Duodenal mucosa (tissue), 2 donors: ENCODE results near the gene DOCK3.
"Not testable (repeated sequence)": the region's sequence is repeated elsewhere in the genome, so short reads cannot be mapped to it uniquely, and the experiment has no call there.

Experiments used
- H3K27ac ChIP-seq: one replicate; pipeline ENCODE4 v1.7.0; 2013; ENCODE audit warnings: low read depth, low read length
- H3K27me3 ChIP-seq, 2 donors: one replicate each; pipeline ENCODE4 v1.7.0; 2013; ENCODE audit warnings: low read length in 2 of 2, control low read depth in 1 of 2; ENCODE audit not compliant: insufficient read depth in 2 of 2, control insufficient read depth in 1 of 2
- H3K36me3 ChIP-seq, 2 donors: one replicate each; pipeline ENCODE4 v1.7.0; 2013; ENCODE audit warnings: low read length in 2 of 2, control low read depth in 1 of 2; ENCODE audit not compliant: insufficient read depth in 2 of 2, control insufficient read depth in 1 of 2
- H3K4me1 ChIP-seq, 2 donors: one replicate each; pipeline ENCODE4 v1.7.0; 2013; ENCODE audit warnings: low read length in 2 of 2, control low read depth in 1 of 2; ENCODE audit not compliant: insufficient read depth in 2 of 2, control insufficient read depth in 1 of 2
- H3K4me3 ChIP-seq, 2 donors: one replicate each; pipeline ENCODE4 v1.7.0; 2013; ENCODE audit warnings: low read length in 2 of 2, low read depth in 1 of 2
- H3K9ac ChIP-seq, 2 donors: one replicate each; pipeline ENCODE4 v1.7.0; 2013; ENCODE audit warnings: low read length in 2 of 2, low read depth in 1 of 2
- H3K9me3 ChIP-seq, 2 donors: one replicate each; pipeline ENCODE4 v1.7.0; 2013; ENCODE audit warnings: low read length in 2 of 2, control low read depth in 1 of 2; ENCODE audit not compliant: control insufficient read depth in 1 of 2

DOCK3 gene

GRCh38 chr3:50657816-50658215 is 16.9 kb upstream of the DOCK3 start:
- H3K27ac ChIP-seq = no peak overlapping the region
- H3K4me1 ChIP-seq = no peaks in the 10 kb centered on the region
- no peaks in the 10 kb centered on the region for H3K36me3 ChIP-seq
- no peaks in the 10 kb centered on the region for H3K9me3 ChIP-seq
- no peaks in the 10 kb centered on the region for H3K27me3 ChIP-seq
- no peak overlapping the region for H3K4me3 ChIP-seq
- no peak overlapping the region for H3K9ac ChIP-seq

- Histone ChIP-seq H3K9ac (no peak overlapping the region), H3K9me3 (no peaks in the 10 kb centered on the region), H3K4me3 (no peak overlapping the region), H3K27ac (no peak overlapping the region), H3K27me3 (no peaks in the 10 kb centered on the region), H3K4me1 (no peaks in the 10 kb centered on the region), H3K36me3 (no peaks in the 10 kb centered on the region)
These were observed 16.3 kb upstream of the DOCK3 start for GRCh38 chr3:50658416-50658815.

GRCh38 chr3:50658831-50659230 is 15.9 kb upstream of the DOCK3 start:
- H3K27ac ChIP-seq = no peak overlapping the region
- no peaks in the 10 kb centered on the region for H3K4me1 ChIP-seq
- no peak overlapping the region for H3K9ac ChIP-seq
- H3K36me3 ChIP-seq = no peaks in the 10 kb centered on the region
- H3K4me3 ChIP-seq = no peak overlapping the region
- no peaks in the 10 kb centered on the region for H3K27me3 ChIP-seq
- no peaks in the 10 kb centered on the region for H3K9me3 ChIP-seq

- peaks cover 0 to 4% of the 10 kb centered on the region in 2 donors for H3K27me3 ChIP-seq
- no peak overlapping the region for H3K9ac ChIP-seq
- no peak overlapping the region for H3K4me3 ChIP-seq
- H3K4me1 ChIP-seq = no peaks in the 10 kb centered on the region
- H3K9me3 ChIP-seq = no peaks in the 10 kb centered on the region
- no peak overlapping the region for H3K27ac ChIP-seq
- H3K36me3 ChIP-seq = no peaks in the 10 kb centered on the region
These were observed 14.3 kb upstream of the DOCK3 start for GRCh38 chr3:50660386-50660785.

GRCh38 chr3:50661321-50661837 is 13.3 kb upstream of the DOCK3 start:
- Histone ChIP-seq H3K4me3 (no peak overlapping the region), H3K27ac (no peak overlapping the region), H3K27me3 (peaks cover under 1 to 8% of the 10 kb centered on the region in 2 donors), H3K9ac (no peak overlapping the region), H3K4me1 (no peaks in the 10 kb centered on the region), H3K9me3 (no peaks in the 10 kb centered on the region), H3K36me3 (no peaks in the 10 kb centered on the region)

GRCh38 chr3:50662408-50662807 is 12.3 kb upstream of the DOCK3 start:
- Histone ChIP-seq H3K27me3 (peaks cover 3 to 8% of the 10 kb centered on the region in 2 donors), H3K4me3 (no peak overlapping the region), H3K27ac (no peak overlapping the region), H3K9me3 (no peaks in the 10 kb centered on the region), H3K4me1 (no peaks in the 10 kb centered on the region), H3K36me3 (no peaks in the 10 kb centered on the region), H3K9ac (no peak overlapping the region)

GRCh38 chr3:50665081-50665840 is 9.5 kb upstream of the DOCK3 start:
- Histone ChIP-seq H3K9me3 (no peaks in the 10 kb centered on the region), H3K27me3 (peaks cover 6 to 8% of the 10 kb centered on the region in 2 donors), H3K36me3 (no peaks in the 10 kb centered on the region), H3K27ac (no peak overlapping the region), H3K4me1 (no peaks in the 10 kb centered on the region), H3K9ac (no peak overlapping the region), H3K4me3 (no peak overlapping the region)

- not testable (repeated sequence) for H3K9ac ChIP-seq, H3K27ac ChIP-seq, H3K9me3 ChIP-seq, H3K4me1 ChIP-seq, H3K4me3 ChIP-seq, H3K36me3 ChIP-seq, H3K27me3 ChIP-seq
These were observed 8.9 kb upstream of the DOCK3 start for GRCh38 chr3:50665841-50666115.

GRCh38 chr3:50666837-50667236 is 7.9 kb upstream of the DOCK3 start:
- Histone ChIP-seq H3K4me1 (no peaks in the 10 kb centered on the region), H3K4me3 (no peak overlapping the region), H3K27me3 (peaks cover 8 to 12% of the 10 kb centered on the region in 2 donors), H3K9me3 (no peaks in the 10 kb centered on the region), H3K36me3 (no peaks in the 10 kb centered on the region), H3K27ac (no peak overlapping the region), H3K9ac (no peak overlapping the region)

GRCh38 chr3:50671331-50671730 is 3.4 kb upstream of the DOCK3 start:
- Histone ChIP-seq H3K27ac (no peak overlapping the region), H3K27me3 (peaks cover 34 to 41% of the 10 kb centered on the region in 2 donors), H3K4me3 (no peak overlapping the region), H3K4me1 (peaks cover 0 to 5% of the 10 kb centered on the region in 2 donors), H3K9ac (no peak overlapping the region), H3K9me3 (no peaks in the 10 kb centered on the region), H3K36me3 (no peaks in the 10 kb centered on the region)
